ENCODE data around the gene CTSA.
"Not testable (repeated sequence)": the region's sequence is repeated elsewhere in the genome, so short reads cannot be mapped to it uniquely, and the experiment has no call there.

The CTSA gene

GRCh38 chr20:45867819-45868176 is 23.3 kb upstream of the CTSA start:
- DNase-seq (ENCODE audit: insufficient read length) (no peak), FAIRE-seq (no peak)
- TF ChIP-seq POLR2AphosphoS5 (IDR thresholded peaks at IDR 0.05; ENCODE audit: low read depth, low read length) (no peak), POLR2A (IDR thresholded peaks at IDR 0.05; ENCODE audit: low read depth, low read length) (no peak), TAF1 (IDR thresholded peaks at IDR 0.05; ENCODE audit: borderline replicate concordance, low read depth, low read length) (no peak)

GRCh38 chr20:45872626-45873025 is 18.5 kb upstream of the CTSA start:
- no peak for DNase-seq (ENCODE audit: insufficient read length)
- no peak for FAIRE-seq
- no peak for TF ChIP-seq TAF1 (IDR thresholded peaks at IDR 0.05; ENCODE audit: borderline replicate concordance, low read depth, low read length)
- no peak for TF ChIP-seq POLR2A (IDR thresholded peaks at IDR 0.05; ENCODE audit: low read depth, low read length)
- no peak for TF ChIP-seq POLR2AphosphoS5 (IDR thresholded peaks at IDR 0.05; ENCODE audit: low read depth, low read length)

DNA sequence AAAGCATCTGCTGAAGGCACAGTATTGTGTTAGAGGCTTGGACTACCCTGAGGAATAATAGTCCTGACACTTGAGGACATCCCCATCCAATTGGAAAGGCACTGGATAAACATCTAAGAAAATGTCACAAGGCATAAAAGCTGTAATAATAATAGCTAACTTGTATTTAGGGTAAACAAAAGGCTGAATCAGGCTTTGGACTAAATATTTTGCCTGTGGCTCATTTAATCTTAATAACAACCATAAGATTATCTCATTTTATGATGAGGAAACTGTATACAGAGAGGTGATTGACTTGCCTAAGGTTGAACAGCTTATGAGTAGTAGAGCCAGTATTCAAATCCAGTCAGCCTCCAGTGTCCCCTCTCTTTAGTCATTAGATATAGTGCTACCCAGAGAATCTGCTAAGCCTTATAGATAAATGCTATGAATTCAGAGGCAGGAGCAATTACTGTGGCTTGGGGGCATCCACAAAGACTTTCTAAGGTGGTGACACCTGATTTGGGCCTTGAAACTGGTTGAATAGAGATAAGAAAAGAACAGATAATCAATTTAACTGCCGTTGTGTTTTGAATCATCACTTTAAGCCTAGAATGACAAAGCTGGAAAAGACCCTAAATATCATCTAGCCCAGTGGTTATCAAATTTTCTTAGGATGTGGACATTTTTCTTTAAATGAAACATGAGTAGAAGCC is 17.6 kb upstream of the CTSA start:
- FAIRE-seq = no peak
- TF ChIP-seq POLR2A (IDR thresholded peaks at IDR 0.05; ENCODE audit: low read depth, low read length) = no peak
- TF ChIP-seq TAF1 (IDR thresholded peaks at IDR 0.05; ENCODE audit: borderline replicate concordance, low read depth, low read length) = no peak
- no peak for TF ChIP-seq POLR2AphosphoS5 (IDR thresholded peaks at IDR 0.05; ENCODE audit: low read depth, low read length)
- no peak for DNase-seq (ENCODE audit: insufficient read length)

DNA sequence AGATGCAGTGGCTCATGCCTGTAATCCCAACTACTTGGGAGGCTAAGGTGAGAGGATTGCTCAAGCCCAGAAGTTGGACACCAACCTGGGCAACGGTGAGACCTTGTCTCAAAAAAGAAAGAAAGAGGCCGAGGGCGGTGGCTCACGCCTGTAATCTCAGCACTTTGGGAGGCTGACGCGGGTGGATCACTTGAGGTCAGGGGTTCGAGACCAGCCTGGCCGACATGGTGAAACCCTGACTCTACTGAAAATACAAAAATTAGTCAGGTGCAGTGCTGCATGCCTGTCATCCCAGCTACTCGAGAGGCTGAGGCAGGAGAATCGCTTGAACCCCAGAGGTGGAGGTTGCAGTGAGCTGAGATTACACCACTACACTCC is 17.0 kb upstream of the CTSA start:
- DNase-seq (ENCODE audit: insufficient read length); FAIRE-seq: not testable (repeated sequence)

DNA sequence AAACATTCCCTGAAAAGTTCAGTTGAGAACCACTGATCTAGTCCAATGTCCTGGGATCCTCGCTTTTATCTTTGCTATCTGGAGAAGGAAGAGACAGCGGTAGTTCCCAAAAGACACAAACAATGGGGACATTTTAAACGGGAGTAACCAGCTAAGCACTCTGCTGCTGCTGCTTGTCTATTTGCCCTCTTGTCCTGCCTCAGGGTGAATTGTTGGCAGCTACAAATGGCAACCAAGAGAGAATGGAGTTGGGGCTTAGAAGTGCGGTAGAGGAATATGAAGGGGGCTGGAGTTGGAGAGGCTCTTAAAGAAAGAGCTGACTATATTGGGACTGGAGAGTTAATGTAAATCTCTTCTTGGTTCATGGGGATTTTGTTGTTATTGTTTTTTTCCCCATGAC is 16.6 kb upstream of the CTSA start:
- FAIRE-seq (no peak), DNase-seq (ENCODE audit: insufficient read length) (no peak)
- TF ChIP-seq POLR2AphosphoS5 (IDR thresholded peaks at IDR 0.05; ENCODE audit: low read depth, low read length) (no peak), POLR2A (IDR thresholded peaks at IDR 0.05; ENCODE audit: low read depth, low read length) (no peak), TAF1 (IDR thresholded peaks at IDR 0.05; ENCODE audit: borderline replicate concordance, low read depth, low read length) (no peak)

- FAIRE-seq (no peak), DNase-seq (ENCODE audit: insufficient read length) (no peak)
- TF ChIP-seq POLR2AphosphoS5 (IDR thresholded peaks at IDR 0.05; ENCODE audit: low read depth, low read length) (no peak), TAF1 (IDR thresholded peaks at IDR 0.05; ENCODE audit: borderline replicate concordance, low read depth, low read length) (no peak), POLR2A (IDR thresholded peaks at IDR 0.05; ENCODE audit: low read depth, low read length) (no peak)
These were observed 12.9 kb upstream of the CTSA start for GRCh38 chr20:45878076-45878761.

DNA sequence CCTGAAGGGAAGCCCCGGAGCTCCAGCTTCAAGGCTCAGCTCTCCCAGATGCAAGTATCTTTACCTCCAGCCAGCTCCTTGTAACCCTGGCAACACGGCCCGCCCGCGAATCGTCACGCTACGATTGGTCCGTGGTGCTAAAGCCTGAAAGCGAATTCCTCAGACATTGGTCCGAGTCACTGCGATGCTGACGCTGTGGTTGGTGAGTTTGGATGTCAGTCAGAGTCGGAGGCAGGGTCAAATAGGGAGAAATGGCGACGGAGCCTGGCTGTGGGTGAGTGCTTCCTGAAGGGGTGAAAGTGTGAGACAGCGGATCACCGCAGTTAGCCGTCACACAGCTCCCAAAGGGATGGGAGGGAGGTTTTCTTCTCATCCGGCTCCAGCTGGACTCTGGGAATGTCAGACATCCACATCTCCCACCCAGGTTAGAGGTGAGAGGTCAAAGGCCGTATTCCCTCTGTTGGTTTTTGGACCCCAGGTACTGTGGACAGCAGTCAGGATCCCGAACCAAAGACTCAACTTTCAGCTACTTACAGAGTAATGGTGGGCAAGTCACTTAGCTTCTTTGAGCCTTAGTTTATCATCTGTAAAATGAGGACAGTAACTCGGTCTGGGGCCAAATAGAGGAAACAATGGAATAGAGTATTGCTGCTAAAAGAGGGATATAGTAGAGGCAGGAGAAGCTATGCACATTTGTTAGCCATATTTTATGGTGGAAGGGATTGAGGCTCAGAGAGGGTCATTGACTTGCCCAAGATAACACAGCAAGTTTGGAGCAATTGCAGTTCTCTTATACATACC is 9.9 kb upstream of the CTSA start, which contains the start of gene ZSWIM1:
Gene ZSWIM1, plus strand, starts transcription at position 240 of the 801 bp plus-strand sequence. CDS start 1,366 bp downstream, outside the sequence.
- FAIRE-seq = peak; percentile 99
- peak; percentile 96 for DNase-seq (ENCODE audit: insufficient read length)
- TF ChIP-seq POLR2A (IDR thresholded peaks at IDR 0.05; ENCODE audit: low read depth, low read length) (peak; percentile 97), POLR2AphosphoS5 (IDR thresholded peaks at IDR 0.05; ENCODE audit: low read depth, low read length) (peak; percentile 96), TAF1 (IDR thresholded peaks at IDR 0.05; ENCODE audit: borderline replicate concordance, low read depth, low read length) (peak; percentile 96)

DNA sequence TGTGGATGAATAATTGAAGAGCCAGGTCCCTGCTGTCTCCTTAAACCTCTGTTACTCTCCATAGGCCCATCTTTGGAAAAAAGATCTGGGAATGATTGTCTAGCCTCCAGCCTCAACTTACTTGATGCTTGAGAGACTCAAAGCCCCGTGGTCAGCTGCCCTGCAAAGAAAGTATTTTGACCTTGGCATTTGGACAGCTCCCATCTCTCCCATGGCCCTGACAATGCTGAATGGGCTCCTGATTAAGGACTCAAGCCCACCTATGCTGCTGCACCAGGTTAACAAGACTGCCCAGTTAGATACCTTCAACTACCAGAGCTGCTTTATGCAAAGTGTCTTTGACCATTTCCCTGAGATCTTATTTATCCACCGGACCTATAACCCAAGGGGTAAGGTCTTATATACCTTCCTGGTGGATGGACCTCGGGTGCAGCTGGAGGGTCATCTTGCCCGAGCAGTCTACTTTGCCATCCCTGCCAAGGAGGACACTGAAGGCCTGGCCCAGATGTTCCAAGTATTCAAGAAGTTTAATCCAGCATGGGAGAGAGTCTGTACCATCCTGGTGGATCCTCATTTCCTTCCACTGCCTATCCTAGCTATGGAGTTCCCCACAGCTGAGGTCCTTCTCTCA is 8.6 kb upstream of the CTSA start:
- DNase-seq (ENCODE audit: insufficient read length) (no peak), FAIRE-seq (no peak)
- TF ChIP-seq POLR2AphosphoS5 (IDR thresholded peaks at IDR 0.05; ENCODE audit: low read depth, low read length) (no peak), POLR2A (IDR thresholded peaks at IDR 0.05; ENCODE audit: low read depth, low read length) (no peak), TAF1 (IDR thresholded peaks at IDR 0.05; ENCODE audit: borderline replicate concordance, low read depth, low read length) (no peak)

GRCh38 chr20:45883100-45883469 is 8.1 kb upstream of the CTSA start:
- FAIRE-seq (no peak), DNase-seq (ENCODE audit: insufficient read length) (no peak)
- TF ChIP-seq POLR2AphosphoS5 (IDR thresholded peaks at IDR 0.05; ENCODE audit: low read depth, low read length) (no peak), POLR2A (IDR thresholded peaks at IDR 0.05; ENCODE audit: low read depth, low read length) (no peak), TAF1 (IDR thresholded peaks at IDR 0.05; ENCODE audit: borderline replicate concordance, low read depth, low read length) (no peak)

DNA sequence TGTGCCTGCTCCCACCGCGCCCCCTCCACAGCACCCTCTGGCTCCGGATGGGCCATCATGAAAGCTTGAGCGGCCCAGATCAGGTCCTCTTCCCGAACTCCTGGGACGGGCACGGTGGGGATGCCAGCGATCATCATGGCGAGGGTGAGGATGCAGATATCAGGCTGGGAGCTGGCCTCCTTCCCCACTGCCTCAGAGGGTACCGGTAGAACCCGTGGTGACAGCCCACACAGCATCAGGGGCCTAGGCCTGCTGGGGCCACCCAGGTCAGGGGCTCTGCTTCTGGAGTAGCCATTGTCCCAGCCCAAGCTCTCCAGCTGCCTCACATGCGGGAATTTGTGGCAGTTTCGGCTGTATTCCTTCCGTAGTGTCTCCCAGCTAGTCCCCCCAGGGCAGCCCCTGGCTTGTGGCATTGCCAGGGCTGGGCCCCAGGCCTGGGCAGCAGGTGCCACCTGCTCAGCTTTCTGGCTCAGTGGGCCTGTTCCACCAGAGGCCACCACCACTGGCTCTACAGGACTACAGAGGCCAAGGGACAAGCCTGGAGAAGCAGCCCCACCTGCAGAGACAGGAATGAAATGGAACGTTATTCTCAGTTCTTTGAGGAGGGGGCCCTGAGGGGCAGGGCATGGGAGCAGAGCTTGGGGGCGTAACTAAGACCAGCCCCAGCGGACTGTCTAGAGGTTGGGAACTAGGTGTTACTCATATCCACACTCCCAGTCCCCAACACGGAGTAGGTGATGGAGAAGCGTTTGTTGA is 4.4 kb upstream of the CTSA start:
- TF ChIP-seq TAF1 (IDR thresholded peaks at IDR 0.05; ENCODE audit: borderline replicate concordance, low read depth, low read length) (no peak), POLR2AphosphoS5 (IDR thresholded peaks at IDR 0.05; ENCODE audit: low read depth, low read length) (no peak), POLR2A (IDR thresholded peaks at IDR 0.05; ENCODE audit: low read depth, low read length) (no peak; the same call in 1 of the 2 replicates)
- DNase-seq (ENCODE audit: insufficient read length) (no peak), FAIRE-seq (no peak)

- no peak for DNase-seq (ENCODE audit: insufficient read length)
- TF ChIP-seq POLR2A (IDR thresholded peaks at IDR 0.05; ENCODE audit: low read depth, low read length) (no peak), TAF1 (IDR thresholded peaks at IDR 0.05; ENCODE audit: borderline replicate concordance, low read depth, low read length) (no peak), POLR2AphosphoS5 (IDR thresholded peaks at IDR 0.05; ENCODE audit: low read depth, low read length) (no peak)
- no peak for FAIRE-seq
These were observed 3.8 kb upstream of the CTSA start, which contains the start of gene SPATA25 for GRCh38 chr20:45887346-45887715. Gene SPATA25, minus strand, starts transcription at chr20:45887622. Its CDS starts 32 bp downstream, at chr20:45887590.

Data from GM12892 (cell line).